Measurements from ENCODE around the gene NEURL1.

DNA sequence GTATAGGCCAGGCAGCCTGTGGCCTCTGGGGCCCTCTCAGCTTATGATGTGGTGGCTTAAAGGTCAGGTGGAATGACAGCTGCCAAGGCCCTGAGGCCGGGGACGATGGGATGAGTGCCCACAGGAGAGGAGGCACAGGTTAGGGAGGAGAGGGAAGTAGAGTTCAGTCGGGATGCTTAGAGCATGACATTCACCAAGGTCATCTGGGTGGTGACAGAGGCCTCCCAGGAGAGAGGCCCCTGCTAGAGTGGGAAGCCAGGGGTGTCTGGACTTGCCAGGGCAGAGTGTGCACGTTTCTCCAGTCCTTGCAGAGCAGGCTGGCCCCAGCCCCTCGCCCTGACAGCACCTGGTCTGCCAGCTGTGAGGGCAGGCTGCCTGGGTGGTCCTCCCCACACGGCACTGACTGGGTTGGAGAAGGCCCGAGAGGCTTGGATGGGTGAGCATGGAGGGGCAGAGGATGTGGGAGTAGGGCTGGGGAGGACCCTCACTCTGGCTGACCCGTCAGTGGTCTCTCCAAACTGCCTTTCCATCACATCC is 36.3 kb upstream of the NEURL1 start:
- no peak for TF ChIP-seq POLR2A (IDR thresholded peaks at IDR 0.05)
- TF ChIP-seq CTCF (IDR thresholded peaks at IDR 0.05), result no peak
